Heart left ventricle (tissue), 16 donors: Measurements from ENCODE around the gene FAM228B. TPM values are rescaled to one million over a fixed set of nuclear protein-coding genes. Genes with fewer than 3 reads are reported as not detected.

Experiments used
- ATAC-seq, 4 donors: fragments of 200-7000 bp; cut with Tn5 transposase; one replicate each; pipeline ENCODE4 v1.9.1; 2020 to 2022; ENCODE audit warnings: moderate library complexity in 4 of 4, mild to moderate bottlenecking in 3 of 4, moderate number of reproducible peaks in 1 of 4
- DNase-seq, 5 donors: peaks; one replicate each; pipeline ENCODE4 v3.0.0-alpha.2; 2020
- H3K27ac ChIP-seq, 12 donors: fragments of 200-600 bp; sonication (generic) in 4 of 12; one replicate each; pipeline versions ENCODE4 v1.5.0 to v1.8.0; 2016 to 2022; ENCODE audit warnings: mild to moderate bottlenecking in 2 of 12
- H3K27me3 ChIP-seq, 9 donors: fragments of 200-600 bp; sonication (generic) in 2 of 9; one replicate each; pipeline versions ENCODE4 v1.5.1 to v1.8.0; 2016 to 2022; ENCODE audit warnings: mild to moderate bottlenecking in 3 of 9
- H3K36me3 ChIP-seq, 9 donors: fragments of 200-600 bp; sonication (generic) in 2 of 9; one replicate each; pipeline versions ENCODE4 v1.5.0 to v1.8.0; 2018 to 2022; ENCODE audit warnings: mild to moderate bottlenecking in 2 of 9
- H3K4me1 ChIP-seq, 12 donors: fragments of 200-600 bp; sonication (generic) in 4 of 12; one replicate each; pipeline versions ENCODE4 v1.5.0 to v1.8.0; 2016 to 2022; ENCODE audit warnings: mild to moderate bottlenecking in 3 of 12
- H3K4me3 ChIP-seq, 12 donors: fragments of 200-600 bp; sonication (generic) in 4 of 12; one replicate each; pipeline versions ENCODE4 v1.5.0 to v1.8.0; 2017 to 2022; ENCODE audit warnings: mild to moderate bottlenecking in 9 of 12, moderate library complexity in 4 of 12
- H3K9me3 ChIP-seq, 12 donors: fragments of 200-600 bp; sonication (generic) in 4 of 12; one replicate each; pipeline versions ENCODE4 v1.5.0 to v1.8.0; 2016 to 2022; ENCODE audit warnings: mild to moderate bottlenecking in 1 of 12
- CTCF ChIP-seq, 12 donors: fragments of 200-600 bp; sonication (generic) in 4 of 12; IDR thresholded peaks; one replicate each; pipeline versions ENCODE4 v1.5.0 to v1.8.0; 2018 to 2022; ENCODE audit warnings: antibody characterized with exemption in 12 of 12, mild to moderate bottlenecking in 5 of 12
- POLR2A ChIP-seq, 2 donors: fragments of 450-650 bp; IDR thresholded peaks; one replicate each; pipeline ENCODE4 v1.6.1; 2017; ENCODE audit warnings: antibody characterized with exemption in 2 of 2, mild to moderate bottlenecking in 2 of 2, moderate library complexity in 2 of 2
- WGBS, 4 donors: extraction: QIAGEN DNeasy Blood & Tissue Kit in 2 of 4; methylation state at CpG; one replicate each; pipeline versions ENCODE4 v1.1.5 to v1.1.7; 2013 to 2018; 5-methylcytosine and 5-hydroxymethylcytosine counted together
- intact Hi-C, 10 donors: fragments of 100-400 bp; cut with DNase I; formaldehyde crosslinking; loops; one replicate each; pipeline versions ENCODE4 v1.11.1 to v1.14.2; 2022
- polyA plus RNA-seq, 2 donors: library from polyadenylated mRNA; stranded (reverse); fragments of 200-250 nt; gene quantifications; one replicate each; pipeline ENCODE4 v1.2.3, GENCODE V29; 2013
- total RNA-seq, 9 donors: library from RNA; depleted of rRNA in 2 of 9; stranded (reverse); fragments of >200 nt in 2 of 9; fragmentation: NEBNext Ultra II Directional in 3 of 9; extraction: Animal tissue kit (Norgen Biotek cat#: 25700) in 3 of 9; gene quantifications; one replicate each; pipeline versions ENCODE4 v1.1.0 to v1.2.4, GENCODE V29; 2016 to 2023
- donor health status: ischemic (EF 13 %, LVEDD 7.1; RV severe dilation, severe dysfunction).
- donor health status: healthy with polysubstance abuse.
- donor health status: DM: no; HTN: yes; CAD: no.
- donor health status: DM: no; HTN: no; CAD: no.
- donor health status: ischemic (EF 25% LVEDD 6.9; RV normal size, moderate dysfunction).
- donor health status: ischemic (EF 25% LVEDD 5.7; RV mildly dilated, moderate dysfunction).
- donor health status: healthy.
- donor health status: DM: yes; HTN: yes; CAD: no.
- donor health status: ischemic (EF 35%, LVEDD 5.7; RV mildly dilated, moderate dysfunction).
- donor health status: nonischemic (EF 11% LVEDD 7.7; RV severe dilation, severe dysfunction).
- donor health status: DM: yes; HTN: yes; CAD: no.
- donor health status: PGD.
- donor health status: ischemic (EF 29% LVEDD 5.4; RV normal size, mild dysfunction).
- donor health status: nonischemic (EF 23%, LVEDD 6.1; RV moderate dilation, normal function).

Gene FAM228B
- total and polyA plus RNA-seq, 11 donors, result 5.4 to 36.9 (median 21.2) TPM

- Histone ChIP-seq H3K27me3 (peaks cover 0 to 22% (median 0%) of the 10 kb centered on the region in 9 donors), H3K36me3 (no peaks in the 10 kb centered on the region), H3K9me3 (peaks cover 0 to 11% (median 0%) of the 10 kb centered on the region in 12 donors), H3K4me3 (no peak overlapping the region), H3K4me1 (peaks cover 0 to 4% (median 0%) of the 10 kb centered on the region in 12 donors), H3K27ac (no peak overlapping the region)
- intact Hi-C loops, result no loop called here
- ATAC-seq, result no peak
- no peak for DNase-seq
- WGBS, 4 donors, result 88 to 91% (median 89%) methylated on average over 1 of the region's 1 CpG
- TF ChIP-seq POLR2A (IDR thresholded peaks at IDR 0.05) (no peak), CTCF (IDR thresholded peaks at IDR 0.05) (no peak)
These were observed 53.1 kb downstream of the FAM228B start for GRCh38 chr2:24176326-24176725.

- DNase-seq (no peak), ATAC-seq (no peak)
- Histone ChIP-seq H3K4me3 (no peak overlapping the region), H3K27ac (no peak overlapping the region), H3K4me1 (peaks cover 0 to 4% (median 0%) of the 10 kb centered on the region in 12 donors), H3K9me3 (no peaks in the 10 kb centered on the region), H3K36me3 (no peaks in the 10 kb centered on the region), H3K27me3 (peaks cover 0 to 5% (median 0%) of the 10 kb centered on the region in 9 donors)
- no peak for TF ChIP-seq POLR2A (IDR thresholded peaks at IDR 0.05)
- TF ChIP-seq CTCF (IDR thresholded peaks at IDR 0.05), result no peak
- intact Hi-C loops, result no loop called here
These were observed 56.4 kb downstream of the FAM228B start for GRCh38 chr2:24179683-24180082.

- H3K4me1 ChIP-seq, result no peaks in the 10 kb centered on the region
- no peak for TF ChIP-seq CTCF (IDR thresholded peaks at IDR 0.05)
- no peak for TF ChIP-seq POLR2A (IDR thresholded peaks at IDR 0.05)
- intact Hi-C loops, result no loop called here
- H3K36me3 ChIP-seq, result peaks cover 0 to 3% (median 0%) of the 10 kb centered on the region in 9 donors
- ATAC-seq, result no peak
- H3K27ac ChIP-seq, result no peak overlapping the region
- peaks cover 0 to 14% (median 0%) of the 10 kb centered on the region in 12 donors for H3K9me3 ChIP-seq
- H3K27me3 ChIP-seq, result no peaks in the 10 kb centered on the region
- H3K4me3 ChIP-seq, result no peak overlapping the region
- WGBS, 4 donors, result 49 to 67% (median 64%) methylated on average over 6 of the region's 6 CpGs
- no peak for DNase-seq
These were observed 58.6 kb downstream of the FAM228B start for GRCh38 chr2:24181849-24182248.

- WGBS, 4 donors, result 92 to 95% (median 93%) methylated on average over 7 of the region's 7 CpGs
- ATAC-seq, result no peak
- TF ChIP-seq POLR2A (IDR thresholded peaks at IDR 0.05) (no peak), CTCF (IDR thresholded peaks at IDR 0.05) (no peak)
These were observed 59.2 kb downstream of the FAM228B start for GRCh38 chr2:24182507-24182906.

More at GRCh38 chr2:24182507-24182906, 59.2 kb downstream of the FAM228B start:
- H3K4me3 ChIP-seq, result no peak overlapping the region
- intact Hi-C loops, result no loop called here
- H3K9me3 ChIP-seq, result peaks cover 0 to 14% (median 0%) of the 10 kb centered on the region in 12 donors
- no peak for DNase-seq
- H3K27ac ChIP-seq, result no peak overlapping the region
- no peaks in the 10 kb centered on the region for H3K4me1 ChIP-seq
- H3K27me3 ChIP-seq, result no peaks in the 10 kb centered on the region
- H3K36me3 ChIP-seq, result peaks cover 0 to 3% (median 0%) of the 10 kb centered on the region in 9 donors
